Posterior vena cava (tissue), 2 donors: ENCODE data around the gene CRYBG3. TPM values are rescaled to one million over a fixed set of nuclear protein-coding genes. Genes with fewer than 3 reads are reported as not detected.
"Not testable (repeated sequence)": the region's sequence is repeated elsewhere in the genome, so short reads cannot be mapped to it uniquely, and the experiment has no call there.

Source experiments
- DNase-seq: peaks from one replicate; pipeline ENCODE4 v3.0.0-alpha.2; 2020; ENCODE audit warnings: low spot score
- intact Hi-C, 2 donors: fragments of 100-400 bp; cut with DNase I; formaldehyde crosslinking; loops; one replicate each; pipeline versions ENCODE4 v1.14.1 to v1.14.2; 2022 to 2023
- total RNA-seq, 2 donors: library from RNA; stranded (reverse); fragmentation: NEBNext Ultra II Directional; extraction: Animal tissue kit (Norgen Biotek cat#: 25700); gene quantifications; one replicate each; pipeline ENCODE4 v1.2.1, GENCODE V29; 2021
- donor health status: DM: yes; HTN: yes; CAD: no.
- donor health status: DM: yes; HTN: yes; CAD: no.

The CRYBG3 gene
- total RNA-seq, 2 donors from 2014 or later = 21.6 to 21.8 TPM

DNA sequence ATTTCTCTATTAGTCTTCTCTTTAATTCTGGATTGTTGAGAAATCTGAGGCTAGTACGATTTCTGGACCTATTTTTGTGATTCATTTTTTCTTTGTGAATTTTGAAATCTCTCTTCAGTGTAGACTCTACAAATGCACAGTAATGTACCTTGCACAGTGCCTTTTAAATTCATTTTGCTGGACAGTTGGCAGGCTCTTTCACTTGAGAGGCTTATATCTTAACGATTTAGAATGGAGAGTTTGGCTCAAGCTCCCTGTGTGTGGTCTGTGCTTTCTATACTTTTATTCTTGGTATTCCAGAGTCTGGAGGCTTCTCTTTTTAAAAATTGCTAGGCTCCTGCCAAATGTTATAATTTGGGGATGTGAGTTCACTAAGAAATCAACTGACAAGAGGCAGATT lies 8.8 kb downstream of the CRYBG3 start:
- intact Hi-C loops = no loop called here

DNA sequence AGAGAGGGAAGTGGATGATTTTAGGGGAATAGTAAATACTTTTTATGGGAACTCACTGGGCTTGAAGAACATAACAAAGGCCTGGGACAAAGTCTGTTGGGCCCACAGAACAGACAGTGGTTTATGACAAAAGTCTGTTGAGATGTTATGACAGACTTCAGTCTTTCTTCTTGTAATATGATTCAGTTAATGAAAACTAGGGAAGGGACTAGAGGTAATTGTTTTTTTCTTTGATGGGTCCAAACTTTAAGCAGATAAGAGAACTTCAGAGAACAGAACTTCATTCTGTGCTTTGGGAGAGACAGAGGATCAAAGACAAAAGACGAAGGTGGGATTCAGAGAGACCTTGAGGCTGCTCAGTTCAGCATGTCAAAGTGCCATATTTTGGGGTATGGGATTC lies 9.3 kb downstream of the CRYBG3 start:
- no peak for DNase-seq
- intact Hi-C loops = no loop called here

More for the DNA sequence above, 8.8 kb downstream of the CRYBG3 start:
- DNase-seq = no peak

DNA sequence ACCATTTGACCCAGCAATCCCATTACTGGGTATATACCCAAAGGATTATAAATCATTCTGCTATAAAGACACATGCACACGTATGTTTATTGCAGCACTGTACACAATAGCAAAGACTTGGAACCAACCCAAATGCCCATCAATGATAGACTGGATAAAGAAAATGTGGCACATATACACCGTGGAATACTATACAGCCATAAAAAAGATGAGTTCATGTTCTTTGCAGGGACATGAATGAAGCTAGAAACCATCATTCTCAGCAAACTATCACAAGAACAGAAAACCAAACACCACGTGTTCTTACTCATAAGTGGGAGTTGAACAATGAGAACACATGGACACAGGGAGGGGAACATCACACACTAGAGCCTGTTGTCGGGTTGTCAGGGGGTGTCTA lies 11.4 kb downstream of the CRYBG3 start:
- intact Hi-C loops, DNase-seq: not testable (repeated sequence)

DNA sequence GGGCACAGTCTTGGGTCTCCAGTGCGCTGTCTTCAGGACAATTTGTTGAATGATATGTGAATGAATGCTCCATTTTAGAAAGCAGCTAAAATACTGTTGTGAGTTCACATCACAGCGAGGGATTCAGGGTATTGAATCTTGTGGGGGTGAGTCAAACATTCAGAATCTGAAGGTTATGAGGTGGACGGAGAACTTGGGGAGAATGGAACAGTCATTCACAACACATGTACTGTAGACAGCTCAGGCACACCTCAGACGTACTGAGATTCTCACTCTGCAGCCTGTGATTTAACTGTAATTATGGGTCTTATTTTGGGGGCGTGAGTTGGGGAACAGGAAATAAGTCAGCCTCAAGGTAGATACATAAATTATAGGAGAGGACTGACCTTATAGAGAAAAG lies 13.9 kb downstream of the CRYBG3 start:
- intact Hi-C loops = no loop called here
- no peak for DNase-seq

DNA sequence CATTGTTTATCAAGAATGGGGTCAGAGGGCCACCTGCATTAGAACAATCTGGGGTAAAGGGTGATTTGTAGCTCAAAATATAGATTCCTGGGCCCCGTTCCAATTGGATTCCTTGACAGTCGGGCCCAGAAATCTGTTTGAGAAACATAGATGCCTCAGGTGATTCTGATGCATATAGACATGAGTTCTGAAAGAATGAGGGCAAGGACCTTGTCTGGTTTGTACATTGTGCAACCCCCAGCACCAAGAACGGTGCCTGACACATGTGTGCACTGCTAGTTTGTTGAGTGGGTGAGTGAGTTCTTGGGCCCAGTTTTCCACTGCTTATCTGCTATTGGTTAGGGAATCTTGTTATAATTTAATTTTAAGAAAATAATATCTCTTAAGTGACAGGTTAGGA lies 16.6 kb downstream of the CRYBG3 start:
- DNase-seq = no peak
- intact Hi-C loops = no loop called here

DNA sequence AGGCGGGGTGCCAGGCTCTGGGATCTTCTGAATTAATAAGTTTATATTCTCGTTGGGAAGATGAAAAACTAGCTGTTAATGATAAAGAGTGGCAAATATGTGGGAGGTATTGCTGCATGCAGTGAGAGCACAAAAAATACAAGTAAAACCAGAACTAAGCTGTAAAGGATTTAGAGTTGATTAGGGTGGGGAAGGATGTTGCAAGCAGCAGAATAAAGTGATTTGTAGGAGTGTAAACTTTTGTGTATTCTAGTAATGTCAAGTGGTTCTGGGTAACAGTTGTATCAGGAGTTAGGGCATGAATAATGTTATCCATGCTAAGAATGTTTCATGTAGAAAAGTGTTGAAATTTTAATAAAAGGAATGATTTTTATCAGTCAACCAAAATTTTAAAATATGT lies 18.1 kb downstream of the CRYBG3 start:
- intact Hi-C loops = no loop called here
- no peak for DNase-seq

DNA sequence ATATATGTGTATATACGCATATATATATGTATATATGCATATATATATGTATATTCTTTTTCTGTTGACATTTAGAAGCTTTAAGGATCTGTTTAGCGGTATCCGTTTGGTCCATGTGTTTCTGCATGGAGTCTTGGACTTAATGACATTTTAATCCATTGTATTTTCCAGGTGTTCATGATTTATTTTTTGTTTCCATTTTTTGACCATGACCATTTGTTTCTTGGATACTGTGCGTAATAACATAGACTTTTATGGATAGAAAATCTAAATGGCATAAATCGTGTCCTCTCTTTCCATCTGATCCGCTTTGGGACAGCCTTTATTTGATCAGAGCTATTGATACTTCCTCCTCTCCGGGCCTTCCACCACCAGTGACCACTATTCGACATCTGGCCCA lies 19.5 kb downstream of the CRYBG3 start:
- intact Hi-C loops = no loop called here

DNA sequence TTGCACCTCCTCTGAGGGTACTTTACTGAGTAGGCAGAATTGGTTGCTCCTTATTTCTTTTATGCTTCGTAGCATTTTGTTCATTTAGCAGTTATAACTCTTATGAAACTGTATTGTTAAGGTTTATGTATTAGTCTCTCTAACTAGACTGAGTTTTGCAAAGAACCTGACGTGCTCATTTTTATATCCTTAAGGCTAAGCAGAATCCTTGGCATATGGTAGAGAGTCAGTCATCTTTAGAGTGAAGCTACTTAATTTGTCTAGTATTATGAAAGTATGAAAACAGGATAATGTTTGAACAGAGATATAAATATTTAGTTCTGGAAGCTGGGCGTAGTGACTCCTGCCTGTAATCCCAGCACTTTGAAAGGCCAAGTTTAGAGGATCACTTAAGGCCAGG lies 20.1 kb downstream of the CRYBG3 start:
- DNase-seq = no peak
- intact Hi-C loops = no loop called here

More for the DNA sequence above, 19.5 kb downstream of the CRYBG3 start:
- DNase-seq = no peak

DNA sequence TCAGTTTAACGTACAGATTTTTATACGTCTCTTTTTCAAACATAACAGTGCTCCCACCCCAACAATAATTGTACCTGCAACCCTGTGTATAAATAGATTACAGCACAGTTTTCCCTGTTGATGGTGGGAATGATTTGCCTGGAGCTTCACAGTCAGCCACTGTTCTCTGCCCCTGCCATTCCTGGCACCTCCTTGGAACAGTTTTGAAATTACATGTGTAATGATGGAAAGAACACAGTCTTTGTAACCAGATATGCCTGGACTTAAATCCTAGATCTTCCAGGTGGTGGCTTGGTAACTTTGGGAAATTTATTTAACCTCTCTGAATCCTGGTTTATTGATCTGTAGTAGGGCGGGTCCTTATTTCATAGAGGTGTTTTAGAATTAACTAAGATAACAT lies 27.0 kb downstream of the CRYBG3 start:
- DNase-seq = no peak
- intact Hi-C loops = no loop called here

DNA sequence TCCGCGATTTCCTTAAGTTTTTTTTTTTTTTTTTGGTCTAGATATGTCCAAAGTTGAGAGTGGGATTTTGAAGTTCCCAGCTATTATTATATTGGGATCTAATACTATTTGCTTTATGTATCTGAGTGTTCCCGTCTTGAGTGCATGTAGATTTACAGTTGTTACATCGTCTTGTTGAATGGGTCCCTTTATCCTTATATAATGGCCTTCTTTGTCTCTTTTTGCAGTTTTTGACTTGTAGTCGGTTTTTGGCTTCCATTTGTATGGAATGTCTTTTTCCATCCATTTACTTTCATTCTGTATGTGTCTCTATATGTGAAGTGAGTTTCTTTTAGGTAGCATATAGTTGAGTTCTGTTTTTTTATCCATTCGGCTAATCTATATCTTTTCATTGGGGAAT lies 35.6 kb downstream of the CRYBG3 start:
- DNase-seq = no peak
- intact Hi-C loops = no loop called here

DNA sequence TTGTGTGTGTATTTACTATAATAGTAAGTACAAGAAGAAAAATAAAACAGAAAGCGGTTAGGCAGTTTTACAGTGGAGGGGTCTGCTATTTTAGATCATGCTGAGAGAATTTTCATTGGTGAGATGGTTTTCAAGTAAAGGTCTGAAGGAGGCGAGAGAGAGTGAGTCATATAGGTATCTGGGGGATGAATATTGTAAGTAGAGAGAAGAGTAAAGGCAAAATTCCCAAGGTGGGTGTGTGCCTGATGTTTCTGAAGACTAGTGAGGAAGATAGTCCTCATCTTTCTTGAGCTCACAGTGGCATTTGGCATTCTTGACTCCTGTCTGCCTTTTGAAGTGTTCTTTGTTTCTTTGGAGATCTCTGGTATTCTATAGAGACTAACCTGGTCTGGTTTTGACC lies 38.6 kb downstream of the CRYBG3 start:
- intact Hi-C loops = no loop called here

DNA sequence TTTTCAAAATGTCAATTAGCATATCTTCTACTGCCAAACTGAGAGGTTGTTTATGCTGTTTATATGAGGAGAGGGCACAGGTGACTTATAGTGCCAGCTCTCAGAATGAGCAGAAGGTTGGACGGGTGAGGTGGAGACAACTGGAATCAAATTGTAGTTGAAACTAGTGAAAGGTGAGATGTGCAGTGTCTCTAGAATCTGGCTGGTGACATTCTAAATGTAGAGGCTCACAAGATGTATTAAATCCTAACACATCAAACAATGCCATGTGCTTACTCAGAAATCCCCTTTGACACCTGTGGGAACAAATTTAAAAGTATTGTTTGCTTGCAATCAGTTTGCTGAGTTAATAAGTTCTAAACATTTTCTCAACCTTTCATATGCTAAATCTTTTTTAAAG lies 40.8 kb downstream of the CRYBG3 start:
- intact Hi-C loops = no loop called here
- DNase-seq = no peak

More for the DNA sequence above, 38.6 kb downstream of the CRYBG3 start:
- DNase-seq = no peak

DNA sequence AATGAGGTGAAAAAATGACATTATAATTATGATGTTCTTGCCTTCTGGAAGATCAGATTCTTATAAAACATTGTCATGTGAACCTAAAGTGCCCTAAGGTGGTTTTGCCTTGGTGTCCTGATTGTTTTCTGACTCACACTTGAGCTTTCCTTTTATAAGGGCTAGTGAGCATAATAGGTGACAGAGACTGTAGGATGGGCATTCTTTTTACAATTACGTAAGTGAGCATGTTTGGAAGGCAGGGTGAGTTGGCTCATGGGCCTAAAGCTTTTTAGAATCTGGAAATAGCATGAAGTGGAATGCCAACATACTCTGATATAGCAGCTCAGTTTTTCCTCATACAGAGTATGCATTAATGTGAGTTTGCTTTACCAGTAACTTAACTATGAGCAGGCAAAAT lies 41.2 kb downstream of the CRYBG3 start:
- DNase-seq = no peak
- intact Hi-C loops = no loop called here

DNA sequence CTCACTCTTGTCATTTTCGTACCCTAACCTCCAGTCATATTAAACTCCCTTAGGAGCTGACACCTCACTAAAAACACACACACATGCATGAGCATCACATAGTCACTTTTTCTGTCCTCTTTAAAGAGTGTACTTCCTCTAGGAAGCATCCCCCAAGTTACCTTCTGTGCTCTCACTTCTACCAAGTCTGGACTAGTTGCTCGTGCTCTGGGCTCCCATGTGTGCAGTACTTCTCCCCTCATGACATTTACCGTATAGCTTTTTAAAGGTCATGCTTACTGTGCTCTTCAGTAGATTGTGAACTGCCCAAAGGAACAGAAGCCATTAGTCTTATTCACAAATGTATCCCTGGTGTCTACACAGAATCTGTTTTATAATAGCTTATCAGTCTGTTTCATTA lies 42.0 kb downstream of the CRYBG3 start:
- no peak for DNase-seq
- intact Hi-C loops = no loop called here

DNA sequence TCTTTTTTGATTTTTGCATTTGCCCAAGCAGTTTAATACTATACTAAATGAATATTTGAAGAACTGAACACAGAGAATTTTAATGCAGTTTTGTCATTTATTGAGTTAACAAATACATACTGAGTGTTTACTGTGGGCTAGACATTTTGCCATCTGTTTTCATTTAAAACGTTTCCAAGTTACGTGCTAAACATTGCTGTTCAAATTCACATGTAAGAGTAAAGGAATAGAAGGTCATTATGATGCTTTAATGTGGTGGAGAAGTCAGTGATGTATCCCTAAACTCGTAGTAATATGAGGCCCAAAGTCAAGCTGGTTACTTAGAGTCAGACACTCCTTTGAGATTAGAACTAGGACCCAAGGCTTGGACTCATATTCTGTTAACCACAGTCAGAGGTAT lies 49.4 kb downstream of the CRYBG3 start:
- DNase-seq = no peak
- intact Hi-C loops = no loop called here

DNA sequence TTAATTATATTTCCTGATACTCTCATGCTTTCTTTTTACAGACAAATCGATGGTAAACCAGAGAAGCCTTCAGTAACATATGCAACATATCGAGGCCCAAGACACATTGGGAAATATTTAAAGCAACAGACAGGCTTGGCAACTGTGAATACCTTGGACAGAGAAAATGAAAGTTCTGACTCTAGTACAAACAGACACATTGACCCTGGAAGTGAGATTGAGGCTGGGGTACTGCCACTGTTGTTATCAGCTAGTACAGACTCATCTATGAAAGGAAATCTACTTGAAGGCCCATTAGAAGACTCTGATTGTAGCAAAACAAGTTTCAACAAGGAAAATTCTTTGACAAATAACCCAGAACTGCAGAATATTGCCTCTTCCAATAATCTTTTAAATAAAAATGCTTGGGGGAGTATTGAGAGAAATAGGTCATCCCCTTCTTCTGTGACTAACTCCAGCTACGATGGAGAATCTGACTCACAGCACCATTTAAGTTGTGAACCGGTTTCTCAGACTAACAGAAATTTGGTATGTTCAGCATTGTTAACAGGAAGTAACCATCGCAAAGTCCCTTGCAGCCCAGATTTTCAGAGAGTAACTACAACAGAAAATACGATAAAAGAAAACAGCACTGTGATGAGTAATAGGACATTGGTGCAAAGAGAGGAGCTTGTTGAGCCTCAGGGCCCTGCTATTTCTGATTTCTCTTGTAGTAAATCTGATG lies 50.2 kb downstream of the CRYBG3 start:
- intact Hi-C loops = no loop called here
- DNase-seq = no peak

DNA sequence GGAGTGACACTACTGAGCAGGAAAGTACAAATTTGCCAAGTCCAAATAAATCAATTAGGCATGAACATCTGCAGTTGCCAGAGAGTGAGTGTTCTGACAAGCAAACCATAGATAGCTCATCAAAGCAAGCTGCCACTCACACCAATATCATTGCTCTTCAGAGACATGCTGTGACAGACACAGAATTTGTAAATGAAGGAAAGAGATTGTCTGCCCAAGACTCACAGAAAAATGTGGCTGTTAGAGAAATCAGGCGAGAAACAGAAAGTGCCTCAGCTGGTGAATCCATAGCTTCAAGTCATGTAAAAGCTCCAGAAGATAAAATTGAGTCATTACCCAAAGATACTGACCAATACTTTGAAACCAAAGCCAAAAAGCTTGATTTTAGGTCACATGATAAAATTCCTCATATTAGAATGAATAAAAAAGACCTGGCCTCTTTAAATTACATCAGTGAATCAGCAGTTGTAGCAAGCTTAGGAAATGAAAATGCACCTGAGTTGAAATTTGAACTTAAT lies 50.8 kb downstream of the CRYBG3 start:
- intact Hi-C loops = no loop called here
- no peak for DNase-seq

DNA sequence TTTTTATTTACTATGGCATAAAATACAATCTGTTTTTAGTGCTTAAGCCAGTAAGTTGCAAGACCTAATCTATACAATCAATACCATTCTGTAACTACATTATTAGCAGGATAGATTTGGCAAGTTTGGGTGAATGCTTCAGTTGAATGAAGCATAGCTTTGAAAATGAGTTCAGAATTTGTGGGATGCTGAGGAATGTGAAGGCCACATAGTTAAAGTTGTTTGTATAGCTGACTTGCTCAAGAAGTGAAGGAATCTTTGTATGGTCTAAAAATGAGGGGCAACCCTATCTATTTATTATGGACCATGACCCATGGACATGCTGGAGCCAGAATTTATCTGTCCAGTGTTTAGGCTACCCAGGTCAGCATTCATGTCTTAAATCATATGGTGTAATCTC lies 58.5 kb downstream of the CRYBG3 start:
- no peak for DNase-seq
- intact Hi-C loops = no loop called here

DNA sequence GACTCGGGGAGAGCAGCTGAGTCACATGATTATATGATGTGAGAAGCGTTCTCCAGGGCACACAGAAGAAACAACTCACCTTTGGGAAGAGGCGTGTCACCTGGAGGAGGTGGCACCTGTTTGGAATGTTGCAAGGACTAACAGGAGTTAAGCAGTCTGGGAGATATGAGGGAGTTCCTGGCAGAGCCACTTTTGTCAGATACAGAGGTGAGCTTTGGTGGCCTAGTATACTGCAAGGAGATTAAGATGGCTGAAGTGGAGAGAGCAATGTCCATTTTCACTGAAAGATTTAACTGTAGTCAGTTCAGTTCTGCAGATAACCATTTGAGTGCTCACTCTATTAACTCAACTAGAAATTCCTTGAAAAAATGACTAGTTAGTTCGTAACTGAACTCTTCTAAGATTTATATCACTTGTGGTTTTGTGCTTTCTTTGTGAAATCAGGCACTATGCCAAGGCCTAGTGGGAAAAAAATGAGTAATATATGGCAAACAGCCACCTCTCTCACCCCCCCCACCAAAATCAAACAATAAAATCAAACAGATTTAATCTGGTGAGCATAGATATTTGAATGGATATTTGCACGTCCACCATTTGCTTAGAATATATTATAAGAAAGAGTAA lies 61.3 kb downstream of the CRYBG3 start:
- intact Hi-C loops = no loop called here
- DNase-seq = no peak

DNA sequence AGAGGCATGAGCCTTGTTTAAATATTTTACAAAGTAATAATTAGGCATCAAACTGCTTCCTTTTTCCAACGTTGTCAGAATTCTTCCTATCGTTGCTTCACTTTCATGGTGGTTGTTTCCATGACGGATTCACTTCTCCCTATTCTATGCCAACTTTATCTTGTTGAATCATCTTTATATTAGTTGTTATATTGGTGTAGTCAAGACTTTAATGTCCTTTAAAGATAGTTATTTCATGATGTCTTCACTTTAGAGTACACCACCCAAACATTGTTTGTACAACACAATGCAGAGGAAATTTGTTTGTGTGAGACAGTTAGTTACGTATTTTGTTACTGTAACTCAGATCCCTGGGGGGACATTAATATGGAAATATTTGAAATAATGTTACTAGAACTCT lies 61.9 kb downstream of the CRYBG3 start:
- intact Hi-C loops = no loop called here
- DNase-seq = no peak

DNA sequence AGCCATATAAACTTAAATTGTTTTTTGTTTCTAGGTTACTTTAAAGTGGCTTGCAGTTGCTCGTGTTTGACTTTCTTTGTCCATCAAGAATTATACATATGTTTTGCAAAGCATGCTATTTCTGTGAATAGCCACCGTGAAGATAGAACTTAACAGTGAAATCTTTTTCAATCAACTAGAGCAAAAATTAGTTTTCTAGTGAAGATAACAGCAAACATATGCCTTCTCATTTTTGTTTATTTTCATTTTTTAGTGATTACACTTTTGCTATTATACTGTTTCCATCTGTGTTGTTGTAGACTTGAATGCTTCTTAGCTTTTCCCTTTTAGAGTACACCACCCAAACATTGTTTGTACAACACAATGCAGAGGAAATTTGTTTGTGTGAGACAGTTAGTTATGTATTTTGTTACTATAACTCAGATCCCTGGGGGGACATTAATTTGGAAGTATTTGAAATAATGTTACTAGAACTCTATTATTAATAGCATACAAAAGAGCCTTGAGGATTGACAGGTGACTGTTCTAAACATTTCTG lies 62.8 kb downstream of the CRYBG3 start:
- no peak for DNase-seq
- intact Hi-C loops = no loop called here
